ENCODE data around the gene DGUOK.
"Not testable (repeated sequence)": the region's sequence is repeated elsewhere in the genome, so short reads cannot be mapped to it uniquely, and the experiment has no call there.

DGUOK gene

GRCh38 chr2:73926493-73927327, at the start of gene DGUOK:
TSS of gene DGUOK (plus strand) at chr2:73926880. CDS start at chr2:73926911, 31 bp downstream.
- DNase-seq: peak; percentile 94

GRCh38 chr2:73877071-73877802, 49.4 kb upstream of the DGUOK start:
- DNase-seq: no peak

GRCh38 chr2:73877984-73878383, 48.7 kb upstream of the DGUOK start:
- DNase-seq: not testable (repeated sequence)

- DNase-seq: no peak
Measured at GRCh38 chr2:73885406-73885805, 41.3 kb upstream of the DGUOK start.

- DNase-seq: no peak
Measured at GRCh38 chr2:73886357-73886756, 40.3 kb upstream of the DGUOK start.

GRCh38 chr2:73887596-73888353, 38.9 kb upstream of the DGUOK start:
- DNase-seq: not testable (repeated sequence)

- no peak for DNase-seq
Measured at GRCh38 chr2:73888388-73888787, 38.3 kb upstream of the DGUOK start.

- DNase-seq: no peak
Measured at GRCh38 chr2:73889206-73889605, 37.5 kb upstream of the DGUOK start.

- DNase-seq: no peak
Measured at GRCh38 chr2:73890301-73891092, 36.2 kb upstream of the DGUOK start.

- no peak for DNase-seq
Measured at GRCh38 chr2:73891276-73891901, 35.3 kb upstream of the DGUOK start.

GRCh38 chr2:73892631-73893329, 33.9 kb upstream of the DGUOK start, which contains the start of gene ACTG2:
TSS of gene ACTG2 (plus strand) at chr2:73893008. CDS start at chr2:73901312, 8,304 bp downstream.
- DNase-seq: no peak

GRCh38 chr2:73893764-73894474, 32.8 kb upstream of the DGUOK start:
- no peak for DNase-seq

GRCh38 chr2:73894475-73894850, 32.2 kb upstream of the DGUOK start:
- no peak for DNase-seq

- no peak for DNase-seq
Measured at GRCh38 chr2:73894877-73895276, 31.8 kb upstream of the DGUOK start.

- no peak for DNase-seq
Measured at GRCh38 chr2:73895473-73895872, 31.2 kb upstream of the DGUOK start.

- DNase-seq: no peak
Measured at GRCh38 chr2:73896362-73897239, 30.1 kb upstream of the DGUOK start.

- no peak for DNase-seq
Measured at GRCh38 chr2:73897240-73897583, 29.5 kb upstream of the DGUOK start.

- no peak for DNase-seq
Measured at GRCh38 chr2:73897934-73898333, 28.7 kb upstream of the DGUOK start.

- no peak for DNase-seq
Measured at GRCh38 chr2:73899801-73900336, 26.8 kb upstream of the DGUOK start.
